A673 (cell line): ENCODE data around the gene CYSRT1. TPM values are rescaled to one million over a fixed set of nuclear protein-coding genes. Genes with fewer than 3 reads are reported as not detected.

Experiments used
- BruUV-seq: library from RNA; stranded (reverse); fragments of 400-500 nt; replicated peaks from 2 replicates; lab custom pipeline; 2021; lab: Mats Ljungman, UMichigan
- CTCF ChIA-PET: fragments of 300-600 bp; sonication (Branson Sonifier 250); formaldehyde crosslinking; loops from one replicate; lab custom pipeline; 2022; ENCODE audit warnings: antibody characterized with exemption; lab: Charles Lee
- POLR2A ChIA-PET: fragments of 300-600 bp; sonication (Branson Sonifier 250); formaldehyde crosslinking; loops from one replicate; lab custom pipeline; 2022; ENCODE audit warnings: antibody characterized with exemption; ENCODE audit not compliant: low non-redundant PET; lab: Charles Lee
- DNase-seq: peaks from one replicate; pipeline ENCODE4 v3.0.0-alpha.2; 2015; ENCODE audit warnings: low spot score
- H3K27ac ChIP-seq: fragments of 200-600 bp; sonication (generic); 2 replicates; pipeline ENCODE4 v1.5.1; 2016; ENCODE audit warnings: mixed run types, low read depth, mild to moderate bottlenecking, mixed read lengths, antibody characterized with exemption, low read length; ENCODE audit not compliant: poor library complexity, severe bottlenecking
- H3K27me3 ChIP-seq: fragments of 200-600 bp; sonication (generic); replicated peaks from 2 replicates; pipeline ENCODE4 v1.6.1; 2017; ENCODE audit warnings: mixed run types, low read depth, mild to moderate bottlenecking, mixed read lengths, antibody characterized with exemption, low read length; ENCODE audit not compliant: insufficient read depth, poor library complexity
- H3K36me3 ChIP-seq: fragments of 200-600 bp; sonication (generic); 2 replicates; pipeline ENCODE4 v1.6.1; 2016; ENCODE audit warnings: mixed run types, mild to moderate bottlenecking, mixed read lengths, antibody characterized with exemption, low read length; ENCODE audit not compliant: insufficient read depth, poor library complexity, severe bottlenecking
- H3K4me1 ChIP-seq: fragments of 200-600 bp; sonication (generic); 2 replicates; pipeline ENCODE4 v1.6.1; 2017; ENCODE audit warnings: mixed run types, mild to moderate bottlenecking, mixed read lengths, antibody characterized with exemption, low read length; ENCODE audit not compliant: insufficient read depth, poor library complexity, severe bottlenecking
- H3K4me3 ChIP-seq: fragments of 200-600 bp; sonication (generic); 2 replicates; pipeline ENCODE4 v1.5.1; 2016; ENCODE audit warnings: low read depth, mixed run types, mild to moderate bottlenecking, mixed read lengths, low read length; ENCODE audit not compliant: poor library complexity, severe bottlenecking
- H3K9me3 ChIP-seq: fragments of 200-600 bp; sonication (generic); 2 replicates; pipeline ENCODE4 v1.6.1; 2016; ENCODE audit warnings: mixed run types, low read depth, mild to moderate bottlenecking, mixed read lengths, antibody characterized with exemption, low read length; ENCODE audit not compliant: poor library complexity, severe bottlenecking
- CTCF ChIP-seq: fragments of 300-800, 200-600 bp; sonication (generic); conservative IDR thresholded peaks from 2 replicates; pipeline ENCODE4 v1.5.1; 2017; ENCODE audit warnings: low read depth, mild to moderate bottlenecking, antibody characterized with exemption, low read length, moderate library complexity, mixed read lengths
- EZH2 ChIP-seq: fragments of 200-600 bp; sonication (generic); IDR thresholded peaks from 2 replicates; pipeline ENCODE4 v1.6.1; 2017; ENCODE audit warnings: borderline replicate concordance, low read depth, mild to moderate bottlenecking, mixed read lengths, antibody characterized with exemption, low read length; ENCODE audit not compliant: poor library complexity, severe bottlenecking
- intact Hi-C: fragments of 100-400 bp; cut with micrococcal nuclease; formaldehyde crosslinking; loops from one replicate; pipeline ENCODE4 v1.10.0; 2022; ENCODE audit not compliant: unreplicated experiment
- total RNA-seq: library from RNA; stranded (reverse); gene quantifications from 2 replicates; pipeline ENCODE4 v1.2.3, GENCODE V29; 2021

CYSRT1 gene
- total RNA-seq, 1 experiment from 2014 or later, result 0.37 TPM

- ChIA-PET POLR2A (no interaction called here), CTCF (no interaction called here)
- no peaks in the 10 kb centered on the region for H3K9me3 ChIP-seq
- TF ChIP-seq CTCF, result no peak
- no peak for TF ChIP-seq EZH2
- BruUV-seq, result no TSS peak
- intact Hi-C loops, result no loop called here
- no peaks in the 10 kb centered on the region for H3K27me3 ChIP-seq
- H3K36me3 ChIP-seq, result peaks cover 7% of the 10 kb centered on the region
- no peak for DNase-seq
- peaks cover 3% of the 10 kb centered on the region for H3K4me1 ChIP-seq
- H3K4me3 ChIP-seq, result no peak overlapping the region
- H3K27ac ChIP-seq, result no peak overlapping the region
These were observed 45.9 kb upstream of the CYSRT1 start for GRCh38 chr9:137178939-137179630.

GRCh38 chr9:137179761-137180160 lies 45.2 kb upstream of the CYSRT1 start:
- DNase-seq, result no peak
- BruUV-seq, result no TSS peak
- no peaks in the 10 kb centered on the region for H3K9me3 ChIP-seq
- H3K27ac ChIP-seq, result no peak overlapping the region
- ChIA-PET CTCF (no interaction called here), POLR2A (no interaction called here)
- H3K4me3 ChIP-seq, result no peak overlapping the region
- TF ChIP-seq EZH2 (no peak), CTCF (no peak)
- intact Hi-C loops, result no loop called here
- H3K27me3 ChIP-seq, result no peaks in the 10 kb centered on the region
- H3K4me1 ChIP-seq, result peaks cover 3% of the 10 kb centered on the region
- H3K36me3 ChIP-seq, result peaks cover 7% of the 10 kb centered on the region

DNA sequence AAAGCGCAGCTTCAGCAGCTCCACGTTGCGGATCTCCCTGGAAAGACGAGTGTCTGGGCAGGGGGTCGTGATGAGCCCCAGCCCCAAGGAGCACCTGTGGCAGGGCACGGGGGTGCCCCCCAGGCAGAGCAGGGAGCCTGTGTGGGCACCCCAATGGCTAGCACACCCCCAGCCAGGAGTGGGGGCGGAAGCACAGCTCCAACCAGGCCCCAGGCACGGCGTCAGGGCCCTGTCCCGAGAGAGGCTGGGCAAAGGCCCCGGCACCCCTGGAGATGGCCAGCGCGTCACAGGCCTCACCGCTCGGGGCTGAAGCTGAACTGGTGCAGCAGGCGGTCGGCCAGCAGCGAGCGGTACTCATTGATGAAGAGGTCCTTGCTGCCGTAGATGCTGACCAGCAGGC lies 44.5 kb upstream of the CYSRT1 start:
- H3K9me3 ChIP-seq, result no peaks in the 10 kb centered on the region
- POLR2A ChIA-PET, result no interaction called here
- no peak overlapping the region for H3K4me3 ChIP-seq
- no peak for DNase-seq
- intact Hi-C loops, result no loop called here
- TF ChIP-seq CTCF (no peak), EZH2 (no peak)
- CTCF ChIA-PET, result no interaction called here
- no peaks in the 10 kb centered on the region for H3K4me1 ChIP-seq
- H3K36me3 ChIP-seq, result peaks cover 7% of the 10 kb centered on the region
- H3K27me3 ChIP-seq, result no peaks in the 10 kb centered on the region
- no peak overlapping the region for H3K27ac ChIP-seq
- no TSS peak for BruUV-seq
